ENCODE measurements around the gene COX14.

- TF ChIP-seq POLR2AphosphoS5 (IDR thresholded peaks at IDR 0.05; ENCODE audit: borderline replicate concordance, low read depth, low read length) (no peak), EZH2 (IDR thresholded peaks at IDR 0.05) (no peak), FOXP2 (optimal IDR thresholded peaks at IDR 0.05; ENCODE audit: control extremely low read depth, extremely low read length, insufficient read depth) (no peak)
Observed at GRCh38 chr12:50119387-50119786, 7.4 kb downstream of the COX14 start.
